NT2/D1 (cell line): ENCODE measurements around the gene MLLT11.

Experiments used
- DNase-seq: peaks from one replicate; pipeline ENCODE4 v3.0.0-alpha.2; 2011; ENCODE audit warnings: low read depth, low spot score
- H3K27me3 ChIP-seq: 2 replicates; pipeline ENCODE4 v1.6.0; 2011; ENCODE audit warnings: mild to moderate bottlenecking; ENCODE audit not compliant: insufficient read length, insufficient read depth
- H3K36me3 ChIP-seq: 2 replicates; pipeline ENCODE4 v1.6.1; 2011; ENCODE audit warnings: mild to moderate bottlenecking, low read length, mixed read lengths; ENCODE audit not compliant: insufficient read depth, insufficient read length
- H3K4me1 ChIP-seq: 2 replicates; pipeline ENCODE4 v1.5.1; 2011; ENCODE audit not compliant: insufficient read depth, insufficient read length
- H3K4me3 ChIP-seq: 2 replicates; pipeline ENCODE4 v1.5.1; 2011; ENCODE audit warnings: low read depth; ENCODE audit not compliant: insufficient read length
- H3K9ac ChIP-seq: 2 replicates; pipeline ENCODE4 v1.6.0; 2011; ENCODE audit warnings: low read depth; ENCODE audit not compliant: insufficient read length
- H3K9me3 ChIP-seq: 2 replicates; pipeline ENCODE4 v1.5.1; 2011; ENCODE audit warnings: mild to moderate bottlenecking, low read length; ENCODE audit not compliant: insufficient read depth
- SUZ12 ChIP-seq: IDR thresholded peaks from 2 replicates; pipeline ENCODE4 v1.6.1; 2011; ENCODE audit not compliant: insufficient read length, insufficient read depth; ENCODE audit errors: extremely low read depth
- YY1 ChIP-seq: IDR thresholded peaks from 2 replicates; pipeline ENCODE4 v1.6.1; 2011; ENCODE audit not compliant: insufficient read length, insufficient read depth
- ZNF274 ChIP-seq: IDR thresholded peaks from 2 replicates; pipeline ENCODE4 v1.6.1; 2011; ENCODE audit warnings: mild to moderate bottlenecking, low read depth, low read length

MLLT11 gene

GRCh38 chr1:151058692-151059091, 1.5 kb upstream of the MLLT11 start:
- Histone ChIP-seq H3K4me1 (peaks cover 20% of the 10 kb centered on the region), H3K9ac (peak overlapping the region; percentile 98), H3K9me3 (no peaks in the 10 kb centered on the region), H3K36me3 (peaks cover 52% of the 10 kb centered on the region), H3K27me3 (no peaks in the 10 kb centered on the region), H3K4me3 (peak overlapping the region; percentile 90)
- DNase-seq = no peak
- no peak for TF ChIP-seq ZNF274
- no peak for TF ChIP-seq SUZ12
- no peak for TF ChIP-seq YY1

DNA sequence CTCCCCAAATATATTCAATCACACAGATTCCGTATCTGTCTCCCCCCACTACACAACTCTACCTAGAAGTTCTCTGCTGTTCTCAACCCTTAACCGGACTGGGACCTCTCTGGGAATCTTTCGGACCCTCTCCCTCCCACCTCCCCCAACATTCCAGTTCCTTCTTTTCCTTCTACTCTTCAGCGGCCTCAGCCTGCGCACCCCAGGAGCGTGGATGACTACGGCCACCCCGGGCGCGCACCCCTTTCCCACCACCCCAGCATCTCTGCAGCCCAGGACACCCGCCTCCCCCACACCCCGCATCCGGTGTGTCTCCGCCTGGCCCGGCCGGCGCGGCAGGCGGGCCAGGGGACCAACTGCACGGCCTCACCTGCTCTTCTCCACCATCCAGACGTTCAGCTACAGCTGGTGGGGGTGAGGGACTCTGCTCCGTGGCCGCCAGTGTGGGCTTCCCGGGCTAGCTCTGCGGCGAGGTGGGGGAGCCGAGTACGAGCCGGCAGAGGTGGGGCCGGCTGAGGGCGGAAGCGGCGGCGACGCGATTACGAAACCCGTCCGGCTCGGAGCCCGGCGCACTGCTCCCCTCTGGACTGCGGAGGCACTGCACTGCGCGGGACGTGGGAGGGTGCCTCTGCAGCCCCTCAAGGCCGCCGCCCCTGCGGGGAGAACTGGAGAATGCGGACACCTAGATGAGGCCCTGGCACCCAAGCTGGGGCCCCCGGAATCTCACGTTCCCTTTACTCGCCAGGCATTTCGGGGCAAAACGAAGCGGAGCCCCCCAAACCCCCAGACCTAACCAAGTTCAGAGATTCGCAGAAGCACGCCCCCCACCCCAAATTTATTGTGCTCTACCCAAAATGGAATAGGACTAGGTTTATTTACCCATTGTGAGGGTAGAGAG, 839 bp upstream of the MLLT11 start, which contains the start of gene CDC42SE1:
Gene CDC42SE1 (minus strand): TSS at position 514 of the 898 bp plus-strand sequence. CDS start 3,892 bp downstream, outside the sequence.
- peak within 1 kb of the TSS; percentile 90 for H3K4me3 ChIP-seq
- H3K27me3 ChIP-seq = no peaks in the 10 kb centered on the region
- DNase-seq = peak; percentile 84
- peak within 1 kb of the TSS; percentile 98 for H3K9ac ChIP-seq
- peaks cover 20% of the 10 kb centered on the region for H3K4me1 ChIP-seq
- no peaks in the 10 kb centered on the region for H3K9me3 ChIP-seq
- H3K36me3 ChIP-seq = peaks cover 50% of the 10 kb centered on the region
- TF ChIP-seq SUZ12 (no peak), YY1 (no peak), ZNF274 (no peak)

DNA sequence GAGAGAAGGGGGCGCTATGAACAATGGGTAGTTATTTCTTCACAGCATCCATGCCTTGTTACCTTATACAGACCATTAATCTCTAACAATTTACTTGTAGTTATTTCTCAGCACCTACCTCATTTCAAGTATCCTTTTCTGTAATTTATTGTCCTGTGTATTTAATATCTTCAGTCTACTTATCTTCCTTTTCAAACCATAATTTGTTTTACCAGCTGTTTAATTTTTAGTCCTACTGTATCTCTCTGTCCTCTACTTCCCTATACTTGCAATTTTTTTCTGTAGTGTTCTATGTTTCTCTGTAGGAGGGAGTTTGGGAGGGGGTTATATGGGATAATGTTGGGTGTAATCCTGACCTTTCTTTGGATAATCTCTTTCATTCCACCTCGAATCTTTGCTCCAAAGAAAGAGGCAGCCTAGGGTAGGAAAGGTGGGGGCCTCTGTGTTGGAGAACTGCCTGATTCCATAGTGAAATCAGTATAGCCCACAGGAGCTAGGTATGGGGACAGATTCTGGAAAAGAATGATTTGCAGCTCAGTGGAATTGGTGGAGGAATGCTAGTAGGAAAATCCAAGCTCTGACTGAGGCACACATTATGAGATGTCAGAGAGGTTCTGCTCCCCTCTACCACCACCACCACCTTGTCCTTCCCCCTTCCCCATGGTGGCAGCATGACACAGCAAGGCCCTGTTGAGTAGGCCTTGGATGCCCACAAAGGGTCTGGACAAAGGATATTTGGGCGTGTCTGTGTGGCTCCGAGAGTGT, 642 bp downstream of the MLLT11 start:
- peaks cover 46% of the 10 kb centered on the region for H3K36me3 ChIP-seq
- TF ChIP-seq ZNF274 (no peak), YY1 (no peak), SUZ12 (no peak)
- H3K4me1 ChIP-seq = peaks cover 16% of the 10 kb centered on the region
- H3K9ac ChIP-seq = peak overlapping the region; percentile 98
- no peaks in the 10 kb centered on the region for H3K9me3 ChIP-seq
- DNase-seq = no peak
- peak overlapping the region; percentile 90 for H3K4me3 ChIP-seq
- H3K27me3 ChIP-seq = no peaks in the 10 kb centered on the region

- peak overlapping the region; percentile 90 for H3K4me3 ChIP-seq
These were observed 1.5 kb downstream of the MLLT11 start for GRCh38 chr1:151061704-151062103.

GRCh38 chr1:151062741-151063371, 2.7 kb downstream of the MLLT11 start:
- peaks cover 45% of the 10 kb centered on the region for H3K36me3 ChIP-seq
- DNase-seq = no peak
- no peak overlapping the region for H3K9ac ChIP-seq
- peaks cover 5% of the 10 kb centered on the region for H3K4me1 ChIP-seq
- no peaks in the 10 kb centered on the region for H3K9me3 ChIP-seq
- no peak overlapping the region for H3K4me3 ChIP-seq
- TF ChIP-seq SUZ12 = no peak
- no peak for TF ChIP-seq YY1
- TF ChIP-seq ZNF274 = no peak
- no peaks in the 10 kb centered on the region for H3K27me3 ChIP-seq

More at GRCh38 chr1:151061704-151062103, 1.5 kb downstream of the MLLT11 start:
- Histone ChIP-seq H3K9me3 (no peaks in the 10 kb centered on the region), H3K4me1 (peaks cover 9% of the 10 kb centered on the region), H3K9ac (peak overlapping the region; percentile 39), H3K27me3 (no peaks in the 10 kb centered on the region), H3K36me3 (peaks cover 44% of the 10 kb centered on the region)
- DNase-seq = no peak
- TF ChIP-seq YY1 = no peak
- no peak for TF ChIP-seq ZNF274
- no peak for TF ChIP-seq SUZ12

- no peaks in the 10 kb centered on the region for H3K9me3 ChIP-seq
- no peak for DNase-seq
- TF ChIP-seq YY1 = no peak
- TF ChIP-seq ZNF274 = no peak
- TF ChIP-seq SUZ12 = no peak
- no peak overlapping the region for H3K9ac ChIP-seq
- peaks cover 3% of the 10 kb centered on the region for H3K4me1 ChIP-seq
- H3K4me3 ChIP-seq = no peak overlapping the region
- no peaks in the 10 kb centered on the region for H3K27me3 ChIP-seq
- H3K36me3 ChIP-seq = peaks cover 59% of the 10 kb centered on the region
These were observed 5.0 kb downstream of the MLLT11 start for GRCh38 chr1:151065089-151065645.
